GM15510 (cell line): ENCODE measurements around the gene DSG4.

Experiments
- POLR2A ChIP-seq: IDR thresholded peaks from 3 replicates; pipeline ENCODE4 v1.6.1; 2011; ENCODE audit warnings: borderline replicate concordance; ENCODE audit not compliant: insufficient read length; ENCODE audit errors: extremely low read depth

The DSG4 gene

DNA sequence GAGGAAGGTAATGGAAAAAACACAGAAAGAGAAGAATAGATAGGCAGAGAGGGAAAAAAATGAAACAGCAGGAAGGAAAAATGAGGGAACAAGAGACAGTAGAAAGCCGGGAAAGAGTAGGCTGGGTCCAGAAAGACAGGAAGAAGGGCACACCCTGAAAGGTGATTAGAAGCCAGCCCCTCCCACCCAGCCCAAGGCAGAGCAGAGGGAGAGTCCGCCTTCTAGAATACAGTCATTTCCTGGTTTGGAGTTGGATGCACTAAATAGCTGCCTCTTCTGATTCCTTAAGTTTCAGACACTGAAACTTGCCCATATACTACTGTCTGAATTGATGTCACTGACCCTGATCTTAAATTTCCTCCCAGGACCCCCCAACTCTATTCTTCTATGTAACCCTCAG is 53.0 kb downstream of the DSG4 start:
- no peak for TF ChIP-seq POLR2A

- TF ChIP-seq POLR2A = no peak
Measured at GRCh38 chr18:31430072-31430471, 53.5 kb downstream of the DSG4 start.

DNA sequence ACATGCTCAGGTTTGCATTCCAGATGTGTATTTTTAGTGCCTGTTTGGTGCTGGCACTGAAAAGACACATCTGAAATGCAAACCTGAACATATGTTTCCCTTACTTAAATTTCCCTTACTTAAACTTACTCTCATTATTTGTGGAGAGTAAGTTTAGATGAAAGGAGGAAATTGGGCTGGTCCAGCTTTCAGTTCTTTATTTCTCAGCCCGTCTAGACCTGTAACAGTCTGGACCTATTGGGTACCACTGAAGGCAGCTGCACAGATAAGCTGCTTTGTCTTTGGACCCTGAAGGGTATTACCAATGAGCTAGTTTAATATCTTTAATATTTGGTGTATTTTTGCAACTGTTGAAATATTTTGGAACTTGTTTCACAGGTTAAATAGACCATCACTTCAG is 54.0 kb downstream of the DSG4 start:
- no peak for TF ChIP-seq POLR2A

- no peak for TF ChIP-seq POLR2A
Measured at GRCh38 chr18:31432316-31432715, 55.7 kb downstream of the DSG4 start.

DNA sequence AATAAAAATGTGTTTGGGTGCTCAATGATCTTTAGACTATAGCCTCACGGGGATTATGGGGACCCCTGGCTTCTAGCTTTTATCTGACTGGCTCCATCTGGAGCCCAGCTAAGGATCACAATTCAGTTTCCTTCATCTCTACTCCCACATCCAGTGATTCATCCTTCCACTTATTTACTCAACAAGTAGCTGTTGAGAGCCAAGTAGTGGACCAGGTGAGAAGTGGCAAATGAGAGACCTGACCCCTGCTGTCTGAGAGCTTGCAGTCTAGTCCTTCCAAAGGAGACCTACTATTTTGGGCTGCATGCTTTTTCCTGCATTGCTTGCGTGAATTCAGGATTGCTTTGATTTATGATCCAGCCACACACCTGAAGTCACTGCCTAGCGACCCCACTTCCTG is 60.2 kb downstream of the DSG4 start:
- TF ChIP-seq POLR2A = no peak

GRCh38 chr18:31438402-31438801 is 61.8 kb downstream of the DSG4 start:
- TF ChIP-seq POLR2A = no peak

- TF ChIP-seq POLR2A = no peak
Measured at GRCh38 chr18:31439807-31440325, 63.3 kb downstream of the DSG4 start.

GRCh38 chr18:31440787-31441186 is 64.2 kb downstream of the DSG4 start:
- TF ChIP-seq POLR2A = no peak

GRCh38 chr18:31441493-31441892 is 64.9 kb downstream of the DSG4 start:
- TF ChIP-seq POLR2A = no peak

DNA sequence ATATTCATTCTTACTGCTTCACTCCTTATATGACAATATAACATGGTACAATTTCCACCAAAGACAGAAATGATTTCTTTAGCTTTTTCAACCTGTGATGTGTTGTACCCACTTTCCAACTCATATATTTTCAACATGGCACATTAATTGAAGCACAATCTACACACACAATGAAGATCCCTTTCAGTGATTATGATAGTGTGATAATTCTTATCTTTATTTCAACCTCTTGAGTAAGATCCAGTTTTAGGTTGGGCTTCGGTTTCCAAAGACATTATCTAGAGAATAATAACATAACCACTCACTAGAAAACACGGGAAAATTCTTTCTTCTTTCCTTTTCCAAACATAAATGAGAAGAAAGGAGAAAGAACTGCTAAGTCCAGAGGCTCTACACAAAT is 67.6 kb downstream of the DSG4 start:
- no peak for TF ChIP-seq POLR2A

GRCh38 chr18:31445908-31446307 is 69.3 kb downstream of the DSG4 start:
- TF ChIP-seq POLR2A = no peak

DNA sequence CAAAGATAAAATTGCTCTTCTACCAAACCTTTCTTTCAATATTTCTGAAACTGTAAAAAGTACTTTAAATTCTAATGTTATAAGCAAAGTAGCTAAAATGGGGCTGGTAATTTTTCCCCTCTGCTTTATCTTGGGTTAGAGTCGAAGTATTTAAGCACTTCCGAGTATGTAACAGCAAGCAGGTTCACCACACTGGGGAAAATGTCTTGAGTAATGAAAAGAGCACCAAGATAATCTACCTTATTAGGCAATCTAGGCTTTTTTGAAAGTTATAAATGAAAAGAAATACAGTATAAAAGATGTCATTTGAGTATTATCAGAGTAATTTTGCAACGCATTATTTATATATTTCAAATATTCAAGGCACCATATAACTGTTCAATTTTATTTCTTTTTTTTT is 70.3 kb downstream of the DSG4 start:
- TF ChIP-seq POLR2A = no peak

DNA sequence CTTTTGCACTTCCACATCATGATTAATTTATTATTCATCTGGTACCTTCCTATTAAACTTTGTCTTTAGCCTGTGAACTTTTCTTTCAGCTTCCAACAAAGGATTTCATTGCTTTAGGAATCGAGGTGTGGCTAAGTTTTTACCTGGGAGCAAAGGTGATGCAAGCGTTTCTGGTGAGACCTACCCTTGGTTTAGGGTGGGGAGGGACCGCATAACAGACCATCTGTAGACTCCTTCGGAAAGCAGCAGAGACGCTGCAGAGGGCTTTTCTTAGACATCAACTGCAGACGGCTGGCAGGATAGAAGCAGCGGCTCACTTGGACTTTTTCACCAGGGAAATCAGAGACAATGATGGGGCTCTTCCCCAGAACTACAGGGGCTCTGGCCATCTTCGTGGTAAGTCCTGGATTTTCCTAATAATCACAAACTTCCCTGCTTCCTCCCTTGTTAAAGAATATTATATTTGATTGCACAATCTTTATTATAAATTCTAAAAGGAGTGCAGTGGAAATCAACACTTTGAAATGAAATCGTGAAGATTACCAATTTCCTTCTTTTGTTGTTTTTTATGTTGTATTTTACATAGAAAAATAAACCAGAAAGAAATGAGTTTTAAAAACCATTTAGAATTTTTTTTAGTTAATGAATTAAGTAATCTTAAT is 71.1 kb downstream of the DSG4 start, which contains the start of gene DSG3:
Gene DSG3 (plus strand): TSS at position 212 of the 662 bp plus-strand sequence. CDS start 137 bp downstream, at position 349.
- TF ChIP-seq POLR2A = no peak

- no peak for TF ChIP-seq POLR2A
Measured at GRCh38 chr18:31450409-31450808, 73.8 kb downstream of the DSG4 start.

- no peak for TF ChIP-seq POLR2A
Measured at GRCh38 chr18:31451625-31452024, 75.0 kb downstream of the DSG4 start.

- TF ChIP-seq POLR2A = no peak
Measured at GRCh38 chr18:31454066-31454708, 77.6 kb downstream of the DSG4 start.
